Fibroblast of pulmonary artery (primary cell): ENCODE results near the gene RPL22.
A peak's percentile ranks its signal among the peaks of the same experiment; 100 is the strongest.

Experiments used
- DNase-seq: peaks from one replicate; pipeline ENCODE4 v3.0.0-alpha.2; 2010; ENCODE audit warnings: low read depth
- H3K4me3 ChIP-seq: replicated peaks from 2 replicates; pipeline ENCODE4 v1.5.1; 2011; ENCODE audit warnings: low read depth, mild to moderate bottlenecking, control low read depth, low read length, moderate library complexity
- CTCF ChIP-seq: IDR thresholded peaks from 2 replicates; pipeline ENCODE4 v1.5.1; 2011; ENCODE audit warnings: mild to moderate bottlenecking, control low read depth, low read length, inconsistent platforms; ENCODE audit errors: missing control alignments

The RPL22 gene

DNA sequence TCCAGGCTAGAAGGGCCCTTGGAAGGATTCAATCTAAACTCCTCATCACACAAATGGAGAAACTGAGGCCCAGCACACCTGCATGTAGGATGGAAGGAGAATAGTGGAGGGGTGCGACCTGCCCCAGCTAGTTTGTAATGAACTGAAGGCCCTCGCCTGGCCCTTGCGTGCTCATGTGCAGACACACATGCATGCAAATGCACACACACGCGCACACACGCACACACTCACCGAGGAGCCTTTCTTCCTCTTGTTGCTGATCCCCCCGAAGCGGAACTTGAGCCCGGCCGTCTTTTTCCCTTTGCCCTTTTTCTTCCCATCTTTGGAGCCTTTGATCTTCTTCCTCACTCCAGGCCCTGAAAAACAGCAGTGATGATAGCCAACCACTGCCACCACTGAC lies 47.2 kb downstream of the RPL22 start:
- no peak for TF ChIP-seq CTCF
- H3K4me3 ChIP-seq = no peak overlapping the region
- no peak for DNase-seq

GRCh38 chr1:6151291-6151822 lies 48.0 kb downstream of the RPL22 start:
- no peak for DNase-seq
- no peak overlapping the region for H3K4me3 ChIP-seq
- TF ChIP-seq CTCF = no peak

GRCh38 chr1:6150006-6150938 lies 49.1 kb downstream of the RPL22 start:
- DNase-seq = no peak
- TF ChIP-seq CTCF = no peak
- no peak overlapping the region for H3K4me3 ChIP-seq

DNA sequence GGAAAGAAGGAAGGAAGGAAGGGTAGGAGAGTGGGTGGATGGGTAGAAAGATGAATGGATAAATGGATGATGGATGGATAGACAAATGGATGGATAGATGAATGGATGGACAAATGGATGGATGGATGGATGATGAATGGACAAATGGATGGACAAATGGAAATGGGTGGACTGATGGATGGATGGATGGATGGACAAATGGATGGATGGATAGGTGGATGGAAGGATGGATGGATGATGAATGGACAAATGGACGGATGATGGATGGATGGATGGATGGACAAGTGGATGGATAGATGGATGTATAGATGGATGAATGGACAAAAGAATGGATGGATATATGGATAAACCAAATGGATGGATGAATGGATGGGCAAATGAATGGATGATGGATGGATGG lies 49.8 kb downstream of the RPL22 start:
- no peak for DNase-seq
- TF ChIP-seq CTCF = no peak
- no peak overlapping the region for H3K4me3 ChIP-seq

DNA sequence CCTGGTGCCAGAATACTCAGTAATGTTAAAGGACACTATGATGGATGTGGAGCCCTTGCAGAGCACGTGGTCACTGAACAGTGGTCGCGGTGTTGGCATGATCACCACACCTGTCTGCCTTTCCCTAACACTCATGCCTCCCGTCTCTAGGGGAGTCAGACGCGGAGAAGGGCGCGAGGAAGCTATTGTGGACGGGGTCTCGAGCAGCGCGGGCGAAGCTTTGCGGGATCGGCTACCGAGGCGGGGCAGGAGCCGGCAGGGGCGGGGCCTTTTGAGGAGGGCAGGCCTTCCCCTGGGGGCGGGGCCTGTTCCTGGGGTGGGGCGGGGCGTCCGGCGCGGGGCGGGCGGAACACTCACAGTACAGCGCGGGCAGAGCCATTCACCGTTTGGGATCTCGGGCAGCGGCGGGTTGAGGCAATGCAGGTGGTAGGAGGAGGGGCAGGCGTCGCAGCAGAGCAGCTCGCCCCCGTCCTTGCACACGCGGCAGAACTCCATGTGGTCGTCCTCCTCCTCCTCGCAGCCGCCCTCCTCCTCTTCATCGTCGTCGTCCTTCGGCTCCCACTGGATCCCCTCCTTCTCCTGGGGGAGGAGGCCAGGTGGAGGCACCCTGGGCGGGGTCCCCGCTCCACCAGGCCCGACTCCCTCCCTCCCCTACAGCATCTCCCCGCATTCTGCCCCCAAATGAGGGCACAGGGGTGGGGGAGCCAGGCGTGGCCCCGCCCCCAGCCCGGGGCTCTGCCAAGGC lies 50.7 kb downstream of the RPL22 start:
- peak; percentile 22 for DNase-seq
- no peak overlapping the region for H3K4me3 ChIP-seq
- no peak for TF ChIP-seq CTCF

- DNase-seq = no peak
- H3K4me3 ChIP-seq = no peak overlapping the region
- no peak for TF ChIP-seq CTCF
These were observed 53.5 kb downstream of the RPL22 start for GRCh38 chr1:6145864-6146410.
